ENCODE measurements around the gene LRRC37A3.
"Not testable (repeated sequence)": the region's sequence is repeated elsewhere in the genome, so short reads cannot be mapped to it uniquely, and the experiment has no call there.

DNA sequence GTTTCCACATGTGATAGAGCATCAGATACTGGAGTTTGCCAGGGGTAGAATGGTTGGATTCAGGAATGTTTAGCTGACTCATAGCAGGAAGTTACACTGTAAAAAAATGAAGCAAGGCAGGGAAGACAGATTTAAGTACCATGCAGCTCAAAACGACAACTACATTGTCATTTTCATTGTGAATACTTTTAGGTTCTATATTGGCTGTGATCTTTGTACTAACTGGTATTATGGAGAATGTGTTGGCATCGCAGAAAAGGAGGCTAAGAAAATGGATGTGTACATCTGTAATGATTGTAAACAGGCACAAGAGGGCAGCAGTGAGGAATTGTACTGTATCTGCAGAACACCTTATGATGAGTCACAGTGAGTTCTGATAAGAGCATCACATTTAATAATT, 8.2 kb upstream of the LRRC37A3 start:
- TF ChIP-seq, protein P1, sequence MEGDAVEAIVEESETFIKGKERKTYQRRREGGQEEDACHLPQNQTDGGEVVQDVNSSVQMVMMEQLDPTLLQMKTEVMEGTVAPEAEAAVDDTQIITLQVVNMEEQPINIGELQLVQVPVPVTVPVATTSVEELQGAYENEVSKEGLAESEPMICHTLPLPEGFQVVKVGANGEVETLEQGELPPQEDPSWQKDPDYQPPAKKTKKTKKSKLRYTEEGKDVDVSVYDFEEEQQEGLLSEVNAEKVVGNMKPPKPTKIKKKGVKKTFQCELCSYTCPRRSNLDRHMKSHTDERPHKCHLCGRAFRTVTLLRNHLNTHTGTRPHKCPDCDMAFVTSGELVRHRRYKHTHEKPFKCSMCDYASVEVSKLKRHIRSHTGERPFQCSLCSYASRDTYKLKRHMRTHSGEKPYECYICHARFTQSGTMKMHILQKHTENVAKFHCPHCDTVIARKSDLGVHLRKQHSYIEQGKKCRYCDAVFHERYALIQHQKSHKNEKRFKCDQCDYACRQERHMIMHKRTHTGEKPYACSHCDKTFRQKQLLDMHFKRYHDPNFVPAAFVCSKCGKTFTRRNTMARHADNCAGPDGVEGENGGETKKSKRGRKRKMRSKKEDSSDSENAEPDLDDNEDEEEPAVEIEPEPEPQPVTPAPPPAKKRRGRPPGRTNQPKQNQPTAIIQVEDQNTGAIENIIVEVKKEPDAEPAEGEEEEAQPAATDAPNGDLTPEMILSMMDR (IDR thresholded peaks at IDR 0.05): peak; percentile 59 to 85 (median 64)
- TF ChIP-seq POLR2A (IDR thresholded peaks at IDR 0.05): not testable (repeated sequence)

All from right lobe of liver (tissue), 4 donors.